ENCODE measurements around the gene GJB5. TPM values are rescaled to one million over a fixed set of nuclear protein-coding genes. Genes with fewer than 3 reads are reported as not detected.

The GJB5 gene
- total and polyA plus RNA-seq, 10 of the 15 experiments (the other 5 are each of a cell fraction or from before 2014, with no cell fraction given) = not detected

DNA sequence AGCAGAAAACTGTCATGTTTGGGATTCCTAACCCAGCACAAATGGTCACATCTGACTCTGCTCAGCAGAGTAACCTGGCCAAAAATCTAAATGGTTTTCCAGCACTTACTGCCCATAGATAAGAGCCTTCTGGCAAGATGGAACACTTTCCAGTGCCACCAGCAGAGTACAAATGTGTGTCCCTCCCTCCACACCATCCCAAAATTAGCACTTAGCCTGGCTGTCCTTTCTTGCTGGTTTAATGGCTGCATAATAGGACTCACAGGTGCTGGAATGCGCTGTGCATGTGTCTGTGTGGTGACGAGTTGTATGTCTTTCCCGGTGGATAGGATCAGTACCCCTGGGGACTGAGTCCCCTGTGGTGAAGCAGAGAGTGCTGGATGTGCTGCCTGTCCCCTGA, 49.8 kb upstream of the GJB5 start:
- ATAC-seq = no peak
- in situ Hi-C loops (cut with MboI) (no loop called here), intact Hi-C loops (cut with micrococcal nuclease; ENCODE audit: unreplicated experiment) (no loop called here)
- Histone ChIP-seq H4K20me1 (ENCODE audit: control insufficient read depth, insufficient read depth) (no peaks in the 10 kb centered on the region), H3K9me3 (replicated peaks; ENCODE audit: control insufficient read depth, insufficient read depth, low read length) (no peaks in the 10 kb centered on the region), H2AFZ (ENCODE audit: control insufficient read depth, low read depth, low read length) (no peak overlapping the region), H3K27me3 (replicated peaks in 1 of 2; ENCODE audit: control insufficient read depth in 2 of 2, insufficient read depth in 2 of 2, low read length in 1 of 2) (peaks cover 0 to 4% of the 10 kb centered on the region in 2 experiments; a peak in 2 of 4 replicates), H3K79me2 (ENCODE audit: control insufficient read depth, insufficient read depth, low read length) (no peaks in the 10 kb centered on the region), H3K4me1 (ENCODE audit: control insufficient read depth, insufficient read depth, low read length) (no peaks in the 10 kb centered on the region), H3K36me3 (ENCODE audit: control insufficient read depth in 2 of 2, insufficient read depth in 2 of 2, low read length in 1 of 2) (no peaks in the 10 kb centered on the region), H3K4me3 (no peak overlapping the region), H3K9ac (ENCODE audit: control insufficient read depth, insufficient read depth, low read length) (no peak overlapping the region), H3K4me2 (ENCODE audit: control insufficient read depth, insufficient read depth) (no peak overlapping the region), H3K27ac (ENCODE audit: control insufficient read depth, insufficient read depth) (no peak overlapping the region)
- WGBS (ENCODE audit: insufficient coverage, insufficient replicate concordance, low lambda C conversion rate, missing lambda C conversion rate) = 0% methylated on average over 3 of the region's 3 CpGs
- ChIA-PET POLR2A (no interaction called here), SMC1A (ENCODE audit: uncharacterized antibody, unreplicated experiment) (no interaction called here), RAD21 (ENCODE audit: unreplicated experiment) (no interaction called here), CTCF (interaction anchor here (1.2 kb wide), 1 partner anchor 38 kb away, joined by 5 read pairs; no protein-coding TSS in a partner anchor)
- no TSS peak for BruUV-seq (replicated peaks)
- DNase-seq (ENCODE audit: low read depth, low spot score) = no peak
- FAIRE-seq = no peak
- TF ChIP-seq NFYB (IDR thresholded peaks at IDR 0.05; ENCODE audit: insufficient read depth, low read depth, low read length) (no peak), MEF2A (IDR thresholded peaks at IDR 0.05; ENCODE audit: insufficient read depth, low read depth, low read length) (no peak), POLR2AphosphoS2 (IDR thresholded peaks at IDR 0.05; ENCODE audit: low read depth, low read length) (no peak), ZNF217 (IDR thresholded peaks at IDR 0.05) (no peak), ZBTB4 (CRISPR knock-in tag; IDR thresholded peaks at IDR 0.05) (no peak), SPI1 (IDR thresholded peaks at IDR 0.05; ENCODE audit: borderline replicate concordance, insufficient read depth, low read depth, low read length) (no peak), CHD1 (IDR thresholded peaks at IDR 0.05; ENCODE audit: low read depth, low read length) (no peak)

Measured in GM12878 (cell line).